Measurements from ENCODE around the gene ZDHHC14. TPM values are rescaled to one million over a fixed set of nuclear protein-coding genes. Genes with fewer than 3 reads are reported as not detected.

Gene ZDHHC14
- total RNA-seq, 1 experiment from 2014 or later: 3.8 TPM

- in situ Hi-C loops (cut with HindIII; ENCODE audit: low sequenced_read_pairs): no loop called here
Measured at GRCh38 chr6:157640746-157641451, 259.9 kb downstream of the ZDHHC14 start.

GRCh38 chr6:157641837-157642236, 260.8 kb downstream of the ZDHHC14 start:
- in situ Hi-C loops (cut with HindIII; ENCODE audit: low sequenced_read_pairs): no loop called here

More at GRCh38 chr6:157640746-157641451, 259.9 kb downstream of the ZDHHC14 start:
- no peak for DNase-seq (ENCODE audit: low spot score)

GRCh38 chr6:157642736-157643135, 261.7 kb downstream of the ZDHHC14 start:
- in situ Hi-C loops (cut with HindIII; ENCODE audit: low sequenced_read_pairs): no loop called here
- DNase-seq (ENCODE audit: low spot score): no peak

More at GRCh38 chr6:157641837-157642236, 260.8 kb downstream of the ZDHHC14 start:
- DNase-seq (ENCODE audit: low spot score): no peak

GRCh38 chr6:157644043-157644810, 263.2 kb downstream of the ZDHHC14 start:
- peak; percentile 67 for DNase-seq (ENCODE audit: low spot score)
- in situ Hi-C loops (cut with HindIII; ENCODE audit: low sequenced_read_pairs): no loop called here

GRCh38 chr6:157645201-157645795, 264.3 kb downstream of the ZDHHC14 start:
- peak; percentile 26 for DNase-seq (ENCODE audit: low spot score)
- in situ Hi-C loops (cut with HindIII; ENCODE audit: low sequenced_read_pairs): no loop called here

- in situ Hi-C loops (cut with HindIII; ENCODE audit: low sequenced_read_pairs): no loop called here
- no peak for DNase-seq (ENCODE audit: low spot score)
Measured at GRCh38 chr6:157646012-157646411, 265.0 kb downstream of the ZDHHC14 start.

- no peak for DNase-seq (ENCODE audit: low spot score)
- in situ Hi-C loops (cut with HindIII; ENCODE audit: low sequenced_read_pairs): no loop called here
Measured at GRCh38 chr6:157647261-157647915, 266.4 kb downstream of the ZDHHC14 start.

- in situ Hi-C loops (cut with HindIII; ENCODE audit: low sequenced_read_pairs): no loop called here
- DNase-seq (ENCODE audit: low spot score): peak; percentile 84
Measured at GRCh38 chr6:157648561-157648960, 267.6 kb downstream of the ZDHHC14 start.

GRCh38 chr6:157649311-157650260, 268.6 kb downstream of the ZDHHC14 start:
- in situ Hi-C loops (cut with HindIII; ENCODE audit: low sequenced_read_pairs): no loop called here

GRCh38 chr6:157650261-157650640, 269.3 kb downstream of the ZDHHC14 start:
- peak; percentile 84 for DNase-seq (ENCODE audit: low spot score)
- in situ Hi-C loops (cut with HindIII; ENCODE audit: low sequenced_read_pairs): no loop called here

More at GRCh38 chr6:157649311-157650260, 268.6 kb downstream of the ZDHHC14 start:
- peak; percentile 62 for DNase-seq (ENCODE audit: low spot score)

GRCh38 chr6:157650801-157651200, 269.8 kb downstream of the ZDHHC14 start:
- in situ Hi-C loops (cut with HindIII; ENCODE audit: low sequenced_read_pairs): no loop called here

GRCh38 chr6:157651731-157652490, 270.9 kb downstream of the ZDHHC14 start:
- in situ Hi-C loops (cut with HindIII; ENCODE audit: low sequenced_read_pairs): no loop called here
- no peak for DNase-seq (ENCODE audit: low spot score)

More at GRCh38 chr6:157650801-157651200, 269.8 kb downstream of the ZDHHC14 start:
- no peak for DNase-seq (ENCODE audit: low spot score)

GRCh38 chr6:157652601-157653363, 271.8 kb downstream of the ZDHHC14 start:
- DNase-seq (ENCODE audit: low spot score): peak; percentile 78
- in situ Hi-C loops (cut with HindIII; ENCODE audit: low sequenced_read_pairs): no loop called here

GRCh38 chr6:157653521-157653920, 272.5 kb downstream of the ZDHHC14 start:
- in situ Hi-C loops (cut with HindIII; ENCODE audit: low sequenced_read_pairs): no loop called here
- no peak for DNase-seq (ENCODE audit: low spot score)

GRCh38 chr6:157655139-157655538, 274.1 kb downstream of the ZDHHC14 start:
- in situ Hi-C loops (cut with HindIII; ENCODE audit: low sequenced_read_pairs): no loop called here
- no peak for DNase-seq (ENCODE audit: low spot score)

- no peak for DNase-seq (ENCODE audit: low spot score)
Measured at GRCh38 chr6:157656437-157656997, 275.5 kb downstream of the ZDHHC14 start.

GRCh38 chr6:157657754-157658153, 276.8 kb downstream of the ZDHHC14 start:
- in situ Hi-C loops (cut with HindIII; ENCODE audit: low sequenced_read_pairs): no loop called here
- no peak for DNase-seq (ENCODE audit: low spot score)

More at GRCh38 chr6:157656437-157656997, 275.5 kb downstream of the ZDHHC14 start:
- in situ Hi-C loops (cut with HindIII; ENCODE audit: low sequenced_read_pairs): no loop called here
